NCI-H345 treated with DMSO at 0.1 percent for 48 hours (cell line): ENCODE data around the gene B4GALT2.

Experiments
- DNase-seq: peaks from one replicate; lab custom pipeline; 2025; ENCODE audit not compliant: unreplicated experiment; lab: John Stamatoyannopoulos, UW

B4GALT2 gene

GRCh38 chr1:43983253-43983899 is 4.4 kb downstream of the B4GALT2 start:
- DNase-seq, result no peak

- DNase-seq, result no peak
Observed at GRCh38 chr1:43984855-43985254, 5.8 kb downstream of the B4GALT2 start.

- DNase-seq, result no peak
Observed at GRCh38 chr1:43985984-43986595, 7.1 kb downstream of the B4GALT2 start.

- DNase-seq, result no peak
Observed at GRCh38 chr1:43986712-43987111, 7.7 kb downstream of the B4GALT2 start.

- no peak for DNase-seq
Observed at GRCh38 chr1:43987159-43987902, 8.3 kb downstream of the B4GALT2 start.

GRCh38 chr1:43990271-43991199 is 11.5 kb downstream of the B4GALT2 start:
- DNase-seq, result no peak

- DNase-seq, result peak; percentile 52
Observed at GRCh38 chr1:43991200-43991475, 12.1 kb downstream of the B4GALT2 start.

- peak; percentile 58 for DNase-seq
Observed at GRCh38 chr1:43991476-43992231, 12.6 kb downstream of the B4GALT2 start, which contains the start of gene CCDC24. Gene CCDC24, plus strand, starts transcription at chr1:43991599. Its CDS starts 280 bp downstream, at chr1:43991879.

GRCh38 chr1:43992232-43992995 is 13.4 kb downstream of the B4GALT2 start:
- no peak for DNase-seq

GRCh38 chr1:43993206-43993914 is 14.3 kb downstream of the B4GALT2 start:
- DNase-seq, result no peak

- DNase-seq, result no peak
Observed at GRCh38 chr1:43994071-43994470, 15.1 kb downstream of the B4GALT2 start.

- no peak for DNase-seq
Observed at GRCh38 chr1:43994794-43995790, 16.1 kb downstream of the B4GALT2 start.

GRCh38 chr1:43995984-43996732 is 17.1 kb downstream of the B4GALT2 start:
- no peak for DNase-seq

GRCh38 chr1:43996733-43997115 is 17.7 kb downstream of the B4GALT2 start:
- DNase-seq, result no peak

- no peak for DNase-seq
Observed at GRCh38 chr1:43997295-43997999, 18.4 kb downstream of the B4GALT2 start.

GRCh38 chr1:43998000-43998378 is 19.0 kb downstream of the B4GALT2 start:
- DNase-seq, result no peak

GRCh38 chr1:43999455-43999854 is 20.4 kb downstream of the B4GALT2 start:
- DNase-seq, result no peak
